Epidermal melanocyte (primary cell): ENCODE measurements around the gene PEX13.
"Not testable (repeated sequence)": the region's sequence is repeated elsewhere in the genome, so short reads cannot be mapped to it uniquely, and the experiment has no call there.

Source experiments
- DNase-seq: peaks from one replicate; pipeline ENCODE4 v3.0.0; 2011; ENCODE audit warnings: low spot score; ENCODE audit not compliant: insufficient read length

PEX13 gene

GRCh38 chr2:61017556-61018317 lies at the start of gene PEX13, which contains the start of gene PUS10:
TSS of gene PEX13 (plus strand) at chr2:61017720. CDS start at chr2:61017760, 40 bp downstream.
TSS of gene PUS10 (minus strand) at chr2:61018255. CDS start at chr2:61011890, 6,365 bp downstream.
- DNase-seq, result peak; percentile 69

GRCh38 chr2:60972889-60973656 lies 44.4 kb upstream of the PEX13 start:
- no peak for DNase-seq

- no peak for DNase-seq
Measured at GRCh38 chr2:60973705-60974104, 43.8 kb upstream of the PEX13 start.

- no peak for DNase-seq
Measured at GRCh38 chr2:60974652-60975051, 42.9 kb upstream of the PEX13 start.

GRCh38 chr2:60976256-60976850 lies 41.2 kb upstream of the PEX13 start:
- no peak for DNase-seq

- DNase-seq, result no peak
Measured at GRCh38 chr2:60976875-60977561, 40.5 kb upstream of the PEX13 start.

GRCh38 chr2:60977562-60977895 lies 40.0 kb upstream of the PEX13 start:
- no peak for DNase-seq

- DNase-seq, result no peak
Measured at GRCh38 chr2:60979231-60979630, 38.3 kb upstream of the PEX13 start.

- no peak for DNase-seq
Measured at GRCh38 chr2:60980071-60980815, 37.3 kb upstream of the PEX13 start.

- not testable (repeated sequence) for DNase-seq
Measured at GRCh38 chr2:60982066-60982465, 35.5 kb upstream of the PEX13 start.

- DNase-seq, result no peak
Measured at GRCh38 chr2:60984720-60985119, 32.8 kb upstream of the PEX13 start.

GRCh38 chr2:60987041-60987440 lies 30.5 kb upstream of the PEX13 start:
- DNase-seq, result no peak

GRCh38 chr2:60987656-60988055 lies 29.9 kb upstream of the PEX13 start:
- not testable (repeated sequence) for DNase-seq

- DNase-seq, result no peak
Measured at GRCh38 chr2:60989259-60989658, 28.3 kb upstream of the PEX13 start.

- DNase-seq, result no peak
Measured at GRCh38 chr2:60991644-60992043, 25.9 kb upstream of the PEX13 start.

GRCh38 chr2:60992985-60993392 lies 24.5 kb upstream of the PEX13 start:
- DNase-seq, result no peak

GRCh38 chr2:60994131-60994530 lies 23.4 kb upstream of the PEX13 start:
- DNase-seq, result no peak

GRCh38 chr2:60998628-60999545 lies 18.6 kb upstream of the PEX13 start:
- DNase-seq, result peak; percentile 50

GRCh38 chr2:61005736-61006135 lies 11.8 kb upstream of the PEX13 start:
- DNase-seq, result no peak
